NT2/D1 (cell line): Measurements from ENCODE around the gene METTL25B.

Source experiments
- SUZ12 ChIP-seq: IDR thresholded peaks from 2 replicates; pipeline ENCODE4 v1.6.1; 2011; ENCODE audit not compliant: insufficient read length, insufficient read depth; ENCODE audit errors: extremely low read depth
- YY1 ChIP-seq: IDR thresholded peaks from 2 replicates; pipeline ENCODE4 v1.6.1; 2011; ENCODE audit not compliant: insufficient read length, insufficient read depth

- TF ChIP-seq SUZ12, result no peak
- TF ChIP-seq YY1, result no peak
These were observed 22.9 kb upstream of the METTL25B start, which contains the start of gene CRABP2 for GRCh38 chr1:156705321-156705917.
